Measurements from ENCODE around the gene HAUS5. TPM values are rescaled to one million over a fixed set of nuclear protein-coding genes. Genes with fewer than 3 reads are reported as not detected.

The HAUS5 gene
- total and polyA plus RNA-seq, 2 donors (not counting 1 experiment from before 2014, with no cell fraction given): 32.2 to 42.8 TPM

GRCh38 chr19:35629332-35629633 lies 16.7 kb downstream of the HAUS5 start:
- peak overlapping the region; percentile 81 to 98 (median 85) for H3K4me3 ChIP-seq (ENCODE audit: control extremely low read depth in 1 of 5, extremely low read depth in 1 of 5, insufficient read depth in 1 of 5, low read depth in 2 of 5, low read length in 4 of 5)
- peak overlapping the region; percentile 80 to 89 for H3K27ac ChIP-seq (ENCODE audit: low read length in 2 of 2)
- H3K79me2 ChIP-seq (ENCODE audit: control insufficient read depth, insufficient read depth, low read length): peaks cover 4% of the 10 kb centered on the region
- no peaks in the 10 kb centered on the region for H3K9me3 ChIP-seq (ENCODE audit: control extremely low read depth in 1 of 3, control insufficient read depth in 2 of 3, insufficient read depth in 1 of 3, low read length in 2 of 3)
- no peaks in the 10 kb centered on the region for H3K27me3 ChIP-seq (replicated peaks in 1 of 4; ENCODE audit: control extremely low read depth in 1 of 4, control insufficient read depth in 3 of 4, insufficient read depth in 4 of 4, low read length in 3 of 4)
- intact Hi-C loops (cut with micrococcal nuclease): no loop called here
- no peaks in the 10 kb centered on the region for H3K9me3 Mint-ChIP-seq (ENCODE audit: insufficient read depth)
- ATAC-seq (ENCODE audit: low read depth) (no peak), DNase-seq (no peak)
- ChIA-PET POLR2A (interaction anchor here (2.2 kb wide), 1 partner anchor 19 kb away, joined by 5 read pairs; no protein-coding TSS in a partner anchor), CTCF (interaction anchor here (0.9 kb wide), 1 partner anchor 23 kb away, joined by 3 read pairs; no protein-coding TSS in a partner anchor)
- no peaks in the 10 kb centered on the region for H3K27me3 Mint-ChIP-seq
- H3K27ac Mint-ChIP-seq: peak overlapping the region; percentile 99
- H3K4me1 Mint-ChIP-seq: peaks cover 25% of the 10 kb centered on the region
- H3K9ac ChIP-seq (ENCODE audit: low read length): peak overlapping the region; percentile 81
- peaks cover 0 to 34% of the 10 kb centered on the region in 2 experiments for H3K36me3 ChIP-seq (replicated peaks in 1 of 2; ENCODE audit: control extremely low read depth in 1 of 2, control insufficient read depth in 1 of 2, extremely low read depth in 1 of 2, insufficient read depth in 2 of 2, low read length in 1 of 2)
- TF ChIP-seq EZH2 (IDR thresholded peaks at IDR 0.05; ENCODE audit: borderline replicate concordance, insufficient read depth, low read depth, low read length, poor library complexity, severe bottlenecking) (no peak), CTCF (IDR thresholded peaks at IDR 0.05) (no peak)
- H3K4me3 Mint-ChIP-seq: peak overlapping the region; percentile 99
- H3K4me2 ChIP-seq (replicated peaks; ENCODE audit: low read depth, low read length, poor library complexity, severe bottlenecking): peak overlapping the region; percentile 78
- H3K4me1 ChIP-seq (ENCODE audit: control insufficient read depth in 2 of 2, insufficient read depth in 2 of 2, low read length in 2 of 2): peaks cover 8 to 17% of the 10 kb centered on the region in 2 donors
- WGBS (ENCODE audit: insufficient coverage): 9% methylated on average over 10 of the region's 15 CpGs
- peak overlapping the region; percentile 91 for H2AFZ ChIP-seq (ENCODE audit: insufficient read depth, low read depth, low read length, poor library complexity, severe bottlenecking)
- peaks cover 9% of the 10 kb centered on the region for H4K20me1 ChIP-seq (ENCODE audit: control insufficient read depth, insufficient read depth, low read length, poor library complexity, severe bottlenecking)

- Histone ChIP-seq H4K20me1 (ENCODE audit: control insufficient read depth, insufficient read depth, low read length, poor library complexity, severe bottlenecking) (peaks cover 9% of the 10 kb centered on the region), H3K9me3 (ENCODE audit: control extremely low read depth in 1 of 3, control insufficient read depth in 2 of 3, insufficient read depth in 1 of 3, low read length in 2 of 3) (no peaks in the 10 kb centered on the region), H2AFZ (ENCODE audit: insufficient read depth, low read depth, low read length, poor library complexity, severe bottlenecking) (no peak overlapping the region), H3K79me2 (ENCODE audit: control insufficient read depth, insufficient read depth, low read length) (peaks cover 4% of the 10 kb centered on the region), H3K4me1 (ENCODE audit: control insufficient read depth in 2 of 2, insufficient read depth in 2 of 2, low read length in 2 of 2) (peaks cover 3 to 9% of the 10 kb centered on the region in 2 donors), H3K27ac (ENCODE audit: low read length in 2 of 2) (no peak overlapping the region), H3K36me3 (replicated peaks in 1 of 2; ENCODE audit: control extremely low read depth in 1 of 2, control insufficient read depth in 1 of 2, extremely low read depth in 1 of 2, insufficient read depth in 2 of 2, low read length in 1 of 2) (peaks cover 1 to 64% of the 10 kb centered on the region in 2 experiments), H3K4me2 (replicated peaks; ENCODE audit: low read depth, low read length, poor library complexity, severe bottlenecking) (no peak overlapping the region), H3K4me3 (ENCODE audit: control extremely low read depth in 1 of 5, extremely low read depth in 1 of 5, insufficient read depth in 1 of 5, low read depth in 2 of 5, low read length in 4 of 5) (no peak overlapping the region), H3K27me3 (replicated peaks in 1 of 4; ENCODE audit: control extremely low read depth in 1 of 4, control insufficient read depth in 3 of 4, insufficient read depth in 4 of 4, low read length in 3 of 4) (no peaks in the 10 kb centered on the region), H3K9ac (ENCODE audit: low read length) (no peak overlapping the region)
- ChIA-PET CTCF (no interaction called here), POLR2A (interaction anchor here (0.8 kb wide), 1 partner anchor 10 kb away, joined by 3 read pairs; no protein-coding TSS in a partner anchor)
- H3K4me1 Mint-ChIP-seq: peaks cover 15% of the 10 kb centered on the region
- H3K4me3 Mint-ChIP-seq: no peak overlapping the region
- intact Hi-C loops (cut with micrococcal nuclease): no loop called here
- ATAC-seq (ENCODE audit: low read depth) (no peak), DNase-seq (no peak)
- 94% methylated on average over 25 of the region's 29 CpGs for WGBS (ENCODE audit: insufficient coverage)
- H3K27me3 Mint-ChIP-seq: no peaks in the 10 kb centered on the region
- no peaks in the 10 kb centered on the region for H3K9me3 Mint-ChIP-seq (ENCODE audit: insufficient read depth)
- TF ChIP-seq CTCF (IDR thresholded peaks at IDR 0.05) (no peak), EZH2 (IDR thresholded peaks at IDR 0.05; ENCODE audit: borderline replicate concordance, insufficient read depth, low read depth, low read length, poor library complexity, severe bottlenecking) (no peak)
- no peak overlapping the region for H3K27ac Mint-ChIP-seq
Observed at GRCh38 chr19:35633727-35634440, 21.3 kb downstream of the HAUS5 start.

Data from B cell (primary cell).